Progenitor cell of endocrine pancreas (in vitro differentiated cells): ENCODE results near the gene LAMA2. TPM values are rescaled to one million over a fixed set of nuclear protein-coding genes. Genes with fewer than 3 reads are reported as not detected.

ENCODE experiments used
- DNase-seq: peaks from one replicate; pipeline ENCODE4 v3.0.0; 2021; ENCODE audit warnings: low spot score; ENCODE audit not compliant: unreplicated experiment
- H3K27ac Mint-ChIP-seq: 2 replicates; pipeline ENCODE4 v1.8.0; 2021; ENCODE audit warnings: mild to moderate bottlenecking, moderate library complexity, mixed read lengths
- H3K27me3 Mint-ChIP-seq: 2 replicates; pipeline ENCODE4 v1.8.0; 2021; ENCODE audit warnings: mixed read lengths
- H3K36me3 Mint-ChIP-seq: 2 replicates; pipeline ENCODE4 v1.8.0; 2022; ENCODE audit warnings: mixed read lengths; ENCODE audit not compliant: insufficient read depth
- H3K4me1 Mint-ChIP-seq: 2 replicates; pipeline ENCODE4 v1.8.0; 2021; ENCODE audit warnings: low read depth, mixed read lengths
- H3K4me3 Mint-ChIP-seq: 2 replicates; pipeline ENCODE4 v1.8.0; 2021; ENCODE audit warnings: low read depth, mild to moderate bottlenecking, moderate library complexity, mixed read lengths
- H3K9me3 Mint-ChIP-seq: 2 replicates; pipeline ENCODE4 v1.8.0; 2021; ENCODE audit warnings: low read depth, mixed read lengths
- total RNA-seq: library from RNA; stranded (reverse); gene quantifications from 2 replicates; pipeline ENCODE4 v1.2.1, GENCODE V29; 2021
- TF ChIP-seq, protein P1 (sequence below): fragments of 200-600 bp; sonication (generic); IDR thresholded peaks from one replicate; pipeline ENCODE4 v1.5.0; 2021; ENCODE audit warnings: antibody characterized with exemption, mild to moderate bottlenecking; ENCODE audit not compliant: unreplicated experiment

The LAMA2 gene
- total RNA-seq, 1 donor from 2014 or later: 0.22 TPM

DNA sequence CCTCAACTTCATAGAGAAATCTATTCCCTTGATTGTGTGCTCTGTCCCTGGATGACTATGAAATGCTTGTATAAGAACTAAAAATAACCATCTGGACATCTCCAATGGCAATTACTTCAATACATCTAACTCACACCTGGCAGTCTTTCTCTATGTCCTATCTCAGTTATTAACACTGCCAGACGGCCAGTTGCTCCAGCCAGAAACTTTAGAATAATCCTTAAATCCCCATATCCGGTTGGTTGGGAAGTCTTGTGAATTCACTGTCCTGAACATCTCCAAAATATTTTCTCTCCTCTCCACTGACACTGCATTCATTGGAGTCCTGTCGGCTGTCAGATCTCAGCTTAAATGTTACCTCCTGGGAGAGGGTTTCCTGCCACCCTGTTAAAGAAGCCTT is 12.2 kb upstream of the LAMA2 start:
- H3K27me3 Mint-ChIP-seq: no peaks in the 10 kb centered on the region
- DNase-seq: no peak
- H3K9me3 Mint-ChIP-seq: peaks cover 7% of the 10 kb centered on the region
- H3K4me1 Mint-ChIP-seq: no peaks in the 10 kb centered on the region
- no peak overlapping the region for H3K4me3 Mint-ChIP-seq
- H3K27ac Mint-ChIP-seq: no peak overlapping the region
- TF ChIP-seq, protein P1, sequence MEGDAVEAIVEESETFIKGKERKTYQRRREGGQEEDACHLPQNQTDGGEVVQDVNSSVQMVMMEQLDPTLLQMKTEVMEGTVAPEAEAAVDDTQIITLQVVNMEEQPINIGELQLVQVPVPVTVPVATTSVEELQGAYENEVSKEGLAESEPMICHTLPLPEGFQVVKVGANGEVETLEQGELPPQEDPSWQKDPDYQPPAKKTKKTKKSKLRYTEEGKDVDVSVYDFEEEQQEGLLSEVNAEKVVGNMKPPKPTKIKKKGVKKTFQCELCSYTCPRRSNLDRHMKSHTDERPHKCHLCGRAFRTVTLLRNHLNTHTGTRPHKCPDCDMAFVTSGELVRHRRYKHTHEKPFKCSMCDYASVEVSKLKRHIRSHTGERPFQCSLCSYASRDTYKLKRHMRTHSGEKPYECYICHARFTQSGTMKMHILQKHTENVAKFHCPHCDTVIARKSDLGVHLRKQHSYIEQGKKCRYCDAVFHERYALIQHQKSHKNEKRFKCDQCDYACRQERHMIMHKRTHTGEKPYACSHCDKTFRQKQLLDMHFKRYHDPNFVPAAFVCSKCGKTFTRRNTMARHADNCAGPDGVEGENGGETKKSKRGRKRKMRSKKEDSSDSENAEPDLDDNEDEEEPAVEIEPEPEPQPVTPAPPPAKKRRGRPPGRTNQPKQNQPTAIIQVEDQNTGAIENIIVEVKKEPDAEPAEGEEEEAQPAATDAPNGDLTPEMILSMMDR: no peak
- no peaks in the 10 kb centered on the region for H3K36me3 Mint-ChIP-seq

DNA sequence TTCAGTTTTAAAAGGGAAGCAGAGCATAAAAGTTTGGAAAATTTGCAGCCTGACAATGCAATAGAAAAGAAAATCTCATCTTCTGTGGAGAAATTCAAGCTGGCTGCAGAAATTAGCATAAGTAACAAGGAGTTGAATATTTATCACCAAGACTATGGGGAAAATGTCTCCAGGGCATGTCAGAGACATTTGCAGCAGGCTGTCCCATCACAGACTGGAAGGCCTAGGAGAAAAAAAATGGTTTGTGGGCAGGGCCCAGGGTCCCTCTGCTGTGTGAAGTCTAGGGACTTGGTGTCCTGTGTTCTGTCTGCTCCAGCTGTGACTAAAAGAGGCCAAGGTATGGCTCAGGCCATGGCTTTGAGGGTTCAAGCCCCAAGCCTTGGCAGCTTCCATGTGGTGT is 8.1 kb upstream of the LAMA2 start:
- Mint-ChIP-seq H3K36me3 (no peaks in the 10 kb centered on the region), H3K4me1 (no peaks in the 10 kb centered on the region), H3K4me3 (no peak overlapping the region), H3K27ac (no peak overlapping the region), H3K9me3 (peaks cover 7% of the 10 kb centered on the region), H3K27me3 (no peaks in the 10 kb centered on the region)
- DNase-seq: no peak
- TF ChIP-seq, protein P1: no peak

DNA sequence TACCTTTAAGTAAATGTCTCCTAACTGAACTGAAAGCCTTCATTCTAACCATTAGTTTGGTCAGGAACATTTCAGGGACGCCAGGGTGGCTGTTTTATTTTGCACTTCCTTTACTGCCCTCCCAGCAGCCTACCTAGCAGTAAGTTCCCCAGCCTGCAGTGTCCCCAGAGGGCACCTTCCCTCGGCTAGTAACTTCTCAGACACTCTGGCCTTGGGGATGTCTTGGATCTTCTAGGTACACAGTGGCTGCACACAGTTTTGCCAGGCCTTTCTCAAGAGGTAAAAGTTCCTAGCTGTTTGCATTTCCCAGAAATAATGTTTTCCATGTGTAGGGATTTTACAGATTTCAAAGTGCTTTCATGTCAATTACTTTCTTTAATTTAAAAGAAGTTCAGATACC is 378 bp upstream of the LAMA2 start:
- no peaks in the 10 kb centered on the region for H3K9me3 Mint-ChIP-seq
- TF ChIP-seq, protein P1: no peak
- peaks cover 3% of the 10 kb centered on the region for H3K4me1 Mint-ChIP-seq
- H3K4me3 Mint-ChIP-seq: peak overlapping the region; percentile 64
- H3K27ac Mint-ChIP-seq: no peak overlapping the region
- DNase-seq: no peak
- no peaks in the 10 kb centered on the region for H3K36me3 Mint-ChIP-seq
- H3K27me3 Mint-ChIP-seq: peaks cover 37% of the 10 kb centered on the region

DNA sequence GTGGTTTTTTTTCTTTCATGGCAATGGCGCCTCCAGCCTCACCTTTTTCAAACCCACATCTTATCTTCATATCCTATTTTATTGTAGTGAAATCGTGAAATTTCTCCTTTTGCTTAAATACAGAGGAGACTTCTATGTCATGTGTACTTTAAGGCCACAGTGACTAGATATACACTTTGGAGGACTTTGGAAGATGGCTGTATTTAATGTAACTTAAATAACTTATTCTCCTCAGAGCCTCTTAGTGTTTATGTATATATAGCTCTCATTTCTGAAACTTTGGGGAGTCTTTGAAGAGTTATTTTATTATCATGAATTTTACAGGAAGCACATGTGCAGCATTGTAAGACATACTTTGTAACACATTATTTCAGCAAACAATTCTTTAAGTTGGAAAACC is 968 bp downstream of the LAMA2 start:
- Mint-ChIP-seq H3K36me3 (no peaks in the 10 kb centered on the region), H3K27me3 (peaks cover 43% of the 10 kb centered on the region), H3K4me3 (no peak overlapping the region), H3K4me1 (peaks cover 3% of the 10 kb centered on the region), H3K9me3 (no peaks in the 10 kb centered on the region), H3K27ac (no peak overlapping the region)
- no peak for DNase-seq
- TF ChIP-seq, protein P1: no peak

DNA sequence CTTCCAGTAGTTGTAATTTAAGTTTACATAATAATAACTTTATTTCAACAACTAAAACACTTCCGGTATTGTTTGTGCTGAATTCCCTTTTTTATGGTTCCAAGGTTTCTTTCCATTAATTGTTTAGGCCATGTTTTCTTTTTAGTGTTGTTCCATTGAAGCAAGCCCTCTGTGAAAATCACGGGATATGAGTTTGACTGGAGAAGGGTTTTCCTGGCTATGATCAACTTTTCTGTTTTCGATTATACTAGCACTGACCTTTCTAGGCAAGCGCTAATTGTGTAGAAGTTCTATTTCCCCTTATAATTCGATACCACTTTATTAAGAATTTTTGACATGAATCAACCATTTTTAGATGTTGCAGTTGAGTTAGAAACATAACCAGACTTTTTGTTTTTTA is 2.4 kb downstream of the LAMA2 start:
- Mint-ChIP-seq H3K4me3 (no peak overlapping the region), H3K4me1 (peaks cover 6% of the 10 kb centered on the region), H3K36me3 (no peaks in the 10 kb centered on the region), H3K9me3 (no peaks in the 10 kb centered on the region), H3K27me3 (peaks cover 43% of the 10 kb centered on the region), H3K27ac (no peak overlapping the region)
- TF ChIP-seq, protein P1: no peak
- no peak for DNase-seq

DNA sequence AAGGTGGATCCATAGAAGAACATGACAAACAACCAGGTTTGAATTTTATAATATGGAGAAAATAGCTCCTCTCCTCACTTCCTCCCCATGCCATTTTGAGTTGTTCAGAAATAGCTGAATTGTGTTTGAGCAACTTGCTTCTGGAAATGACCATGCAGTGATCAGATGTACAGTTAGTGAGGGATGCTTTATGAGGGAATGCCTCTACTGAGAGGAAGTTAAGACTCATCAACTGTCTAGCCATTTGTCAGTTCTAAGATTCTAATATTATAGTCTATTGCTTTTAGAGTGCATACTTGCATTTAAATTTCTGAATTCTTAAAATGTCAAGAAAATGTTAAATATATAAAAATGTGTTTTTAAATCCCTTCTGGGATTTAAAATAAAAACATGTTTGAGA is 3.8 kb downstream of the LAMA2 start:
- Mint-ChIP-seq H3K4me3 (no peak overlapping the region), H3K36me3 (no peaks in the 10 kb centered on the region), H3K4me1 (peaks cover 6% of the 10 kb centered on the region)

More for the DNA sequence above, 3.8 kb downstream of the LAMA2 start:
- TF ChIP-seq, protein P1: no peak
- Mint-ChIP-seq H3K27ac (no peak overlapping the region), H3K9me3 (no peaks in the 10 kb centered on the region), H3K27me3 (peaks cover 43% of the 10 kb centered on the region)
- DNase-seq: no peak
